OCI-LY7 (cell line): Measurements from ENCODE around the gene MED8. TPM values are rescaled to one million over a fixed set of nuclear protein-coding genes. Genes with fewer than 3 reads are reported as not detected.

ENCODE experiments used
- BruUV-seq: library from RNA; stranded (reverse); fragments of 400-500 nt; replicated peaks from 2 replicates; lab custom pipeline; 2021; lab: Mats Ljungman, UMichigan
- CTCF ChIA-PET: fragments of 300-600 bp; sonication (Branson Sonifier 250); formaldehyde crosslinking; loops from one replicate; lab custom pipeline; 2022; ENCODE audit warnings: antibody characterized with exemption; ENCODE audit not compliant: unreplicated experiment; lab: Charles Lee
- POLR2A ChIA-PET: fragments of 300-600 bp; sonication (Branson Sonifier 250); formaldehyde crosslinking; loops from one replicate; lab custom pipeline; 2022; ENCODE audit warnings: antibody characterized with exemption; lab: Charles Lee
- DNase-seq: peaks from one replicate; pipeline ENCODE4 v3.0.0-alpha.2; 2015; ENCODE audit warnings: low spot score
- H2AFZ ChIP-seq: fragments of 200-600 bp; sonication (generic), shearing (Covaris generic); 2 replicates; pipeline ENCODE4 v1.6.1; 2014; ENCODE audit warnings: mild to moderate bottlenecking, antibody characterized with exemption, low read length, moderate library complexity
- H3K27ac ChIP-seq: fragments of 200-600 bp; sonication (generic); 2 replicates; pipeline ENCODE4 v1.5.1; 2014; ENCODE audit warnings: mixed run types, low read depth, mild to moderate bottlenecking, moderate library complexity, low read length, inconsistent platforms; ENCODE audit not compliant: poor library complexity, severe bottlenecking
- H3K36me3 ChIP-seq: fragments of 200-600 bp; sonication (generic); 2 replicates; pipeline ENCODE4 v1.6.1; 2014; ENCODE audit warnings: mild to moderate bottlenecking, antibody characterized with exemption, low read length, moderate library complexity, mixed read lengths; ENCODE audit not compliant: insufficient read depth
- H3K4me1 ChIP-seq: fragments of 200-600 bp; sonication (generic); 2 replicates; pipeline ENCODE4 v1.5.1; 2014; ENCODE audit warnings: mild to moderate bottlenecking, low read length; ENCODE audit not compliant: insufficient read depth, poor library complexity, severe bottlenecking
- H3K4me2 ChIP-seq: fragments of 200-600 bp; sonication (generic); 2 replicates; pipeline ENCODE4 v1.6.1; 2014; ENCODE audit warnings: mild to moderate bottlenecking, low read length
- H3K4me3 ChIP-seq: fragments of 200-600 bp; sonication (generic); 2 replicates; pipeline ENCODE4 v1.5.1; 2014; ENCODE audit warnings: mild to moderate bottlenecking, low read depth, low read length; ENCODE audit not compliant: poor library complexity, severe bottlenecking
- H3K79me2 ChIP-seq: fragments of 200-600 bp; sonication (generic); 2 replicates; pipeline ENCODE4 v1.6.1; 2016; ENCODE audit warnings: low read depth, mild to moderate bottlenecking, low read length, moderate library complexity, mixed read lengths; ENCODE audit not compliant: insufficient read depth
- H3K9me2 ChIP-seq: fragments of 200-600 bp; sonication (generic); 2 replicates; pipeline ENCODE4 v1.6.1; 2016; ENCODE audit warnings: mild to moderate bottlenecking, low read length, mixed read lengths; ENCODE audit not compliant: insufficient read depth
- H3K9me3 ChIP-seq: fragments of 200-600 bp; sonication (generic); 2 replicates; pipeline ENCODE4 v1.6.1; 2014; ENCODE audit warnings: mild to moderate bottlenecking, mixed run types, low read length, mixed read lengths
- H4K20me1 ChIP-seq: fragments of 200-600 bp; sonication (generic); 2 replicates; pipeline ENCODE4 v1.6.1; 2014; ENCODE audit warnings: mild to moderate bottlenecking, antibody characterized with exemption, low read length, moderate library complexity, mixed read lengths; ENCODE audit not compliant: insufficient read depth
- CTCF ChIP-seq: fragments of 200-600 bp; sonication (generic); conservative IDR thresholded peaks from 2 replicates; pipeline ENCODE4 v1.5.1; 2014; ENCODE audit warnings: mild to moderate bottlenecking, antibody characterized with exemption, low read length, moderate library complexity, mixed read lengths
- EZH2phosphoT487 ChIP-seq: fragments of 200-600 bp; sonication (generic); IDR thresholded peaks from 2 replicates; pipeline ENCODE4 v1.6.1; 2018; ENCODE audit warnings: low read depth, borderline replicate concordance, mild to moderate bottlenecking, mixed run types, antibody characterized with exemption, low read length, moderate library complexity, mixed read lengths
- intact Hi-C: fragments of 100-400 bp; cut with micrococcal nuclease; formaldehyde crosslinking; loops from one replicate; pipeline ENCODE4 v1.10.0; 2022; ENCODE audit not compliant: unreplicated experiment
- total RNA-seq, 2 experiments: library from RNA; depleted of rRNA in 1 of 2; stranded (reverse); fragments of >200 nt in 1 of 2; shearing (Covaris generic) in 1 of 2; gene quantifications; 2 replicates each; pipeline ENCODE4 v1.2.3, GENCODE V29; 2014 to 2022

MED8 gene
- total RNA-seq, 2 experiments from 2014 or later: 37.6 to 37.8 TPM

GRCh38 chr1:43358746-43359693 lies 30.6 kb downstream of the MED8 start, which contains the start of gene CDC20:
Gene CDC20, plus strand, starts transcription at chr1:43358981. Its CDS starts 235 bp downstream, at chr1:43359216.
- peak within 1 kb of the TSS; percentile 76 for H3K27ac ChIP-seq
- intact Hi-C loops: loop anchor here (1.0 kb wide), 2 partner anchors 9 to 121 kb away; partner anchors contain the start of gene ELOVL1
- TF ChIP-seq EZH2phosphoT487: no peak
- no peak for TF ChIP-seq CTCF
- no TSS peak for BruUV-seq
- POLR2A ChIA-PET: interaction anchor here (0.6 to 2.2 kb wide), 5 partner anchors 9 to 154 kb away, joined by 3 to 11 read pairs (median 4); partner anchors contain the start of gene ELOVL1
- no peaks in the 10 kb centered on the region for H3K9me3 ChIP-seq
- H2AFZ ChIP-seq: peak within 1 kb of the TSS; percentile 82
- H3K36me3 ChIP-seq: peaks cover 51% of the 10 kb centered on the region
- DNase-seq: peak; percentile 98
- H3K79me2 ChIP-seq: peaks cover 28% of the 10 kb centered on the region
- H3K9me2 ChIP-seq: no peaks in the 10 kb centered on the region
- H3K4me1 ChIP-seq: peaks cover 32% of the 10 kb centered on the region
- peak within 1 kb of the TSS; percentile 96 for H3K4me2 ChIP-seq
- peaks cover 4% of the 10 kb centered on the region; the same call in 1 of the 2 replicates for H4K20me1 ChIP-seq
- H3K4me3 ChIP-seq: peak within 1 kb of the TSS; percentile 99
- CTCF ChIA-PET: interaction anchor here (0.7 kb wide), 1 partner anchor 132 kb away, joined by 3 read pairs; no protein-coding TSS in a partner anchor

DNA sequence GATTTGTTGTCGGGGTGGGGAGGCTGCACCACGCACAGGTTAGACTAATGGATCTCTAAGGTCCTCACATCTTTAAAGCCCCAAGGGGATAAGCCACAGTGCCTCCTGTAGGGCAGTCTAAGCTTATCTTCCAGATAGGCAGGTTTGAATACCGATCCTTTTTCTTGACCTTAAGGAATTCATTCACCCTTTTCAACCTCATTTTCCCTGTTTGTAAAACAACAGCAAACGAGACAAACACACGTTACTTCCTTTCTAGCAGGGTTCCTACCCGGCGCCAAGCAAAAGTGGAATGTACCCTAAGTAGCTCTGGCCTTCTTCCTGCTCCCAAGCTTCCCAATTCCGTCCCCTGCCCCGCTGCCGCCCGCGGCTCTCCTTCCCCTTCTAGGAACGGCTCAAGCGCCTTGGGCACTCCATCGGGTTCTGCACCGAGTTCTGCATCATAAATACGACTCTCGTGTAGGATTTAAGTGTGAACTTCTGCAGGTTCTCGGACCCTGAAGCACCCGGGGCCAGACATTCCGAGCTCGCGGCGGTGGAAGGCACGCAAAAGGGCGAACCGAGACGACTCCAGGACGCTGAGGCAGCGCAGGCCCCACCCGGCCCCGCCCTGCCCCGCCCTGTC lies 31.4 kb downstream of the MED8 start:
- peak overlapping the region; percentile 99 for H3K4me3 ChIP-seq

More for the DNA sequence above, 31.4 kb downstream of the MED8 start:
- BruUV-seq: no TSS peak
- H2AFZ ChIP-seq: peak overlapping the region; percentile 82
- DNase-seq: peak; percentile 60
- peaks cover 43% of the 10 kb centered on the region for H3K36me3 ChIP-seq
- peaks cover 28% of the 10 kb centered on the region for H3K79me2 ChIP-seq
- CTCF ChIA-PET: interaction anchor here (0.7 to 0.8 kb wide), 2 partner anchors 119 to 131 kb away, joined by 3 read pairs; no protein-coding TSS in a partner anchor
- H3K4me1 ChIP-seq: peaks cover 32% of the 10 kb centered on the region
- intact Hi-C loops: loop anchor here (1.0 kb wide), 2 partner anchors 10 to 120 kb away; partner anchors contain the start of gene ELOVL1
- peak overlapping the region; percentile 67 for H3K27ac ChIP-seq
- peaks cover 4% of the 10 kb centered on the region; the same call in 1 of the 2 replicates for H4K20me1 ChIP-seq
- POLR2A ChIA-PET: interaction anchor here (0.6 to 2.2 kb wide), 7 partner anchors 8 to 155 kb away, joined by 3 to 11 read pairs (median 4); partner anchors contain the start of gene ELOVL1
- no peaks in the 10 kb centered on the region for H3K9me2 ChIP-seq
- TF ChIP-seq CTCF: peak; percentile 72
- TF ChIP-seq EZH2phosphoT487: no peak
- H3K9me3 ChIP-seq: no peaks in the 10 kb centered on the region
- H3K4me2 ChIP-seq: peak overlapping the region; percentile 78
